Stimulated activated CD8-positive, alpha-beta memory T cell treated with anti-CD3 and anti-CD28 coated beads, Interleukin-12 subunit alpha, Interleukin-12 subunit beta, amount 100 ng/mL, for 1 hour (primary cell): ENCODE data around the gene PLEKHG5.
"Not testable (repeated sequence)": the region's sequence is repeated elsewhere in the genome, so short reads cannot be mapped to it uniquely, and the experiment has no call there.

Source experiments
- DNase-seq: peaks from one replicate; pipeline ENCODE4 v3.0.0-alpha.2; 2020; ENCODE audit warnings: low read depth

PLEKHG5 gene

DNA sequence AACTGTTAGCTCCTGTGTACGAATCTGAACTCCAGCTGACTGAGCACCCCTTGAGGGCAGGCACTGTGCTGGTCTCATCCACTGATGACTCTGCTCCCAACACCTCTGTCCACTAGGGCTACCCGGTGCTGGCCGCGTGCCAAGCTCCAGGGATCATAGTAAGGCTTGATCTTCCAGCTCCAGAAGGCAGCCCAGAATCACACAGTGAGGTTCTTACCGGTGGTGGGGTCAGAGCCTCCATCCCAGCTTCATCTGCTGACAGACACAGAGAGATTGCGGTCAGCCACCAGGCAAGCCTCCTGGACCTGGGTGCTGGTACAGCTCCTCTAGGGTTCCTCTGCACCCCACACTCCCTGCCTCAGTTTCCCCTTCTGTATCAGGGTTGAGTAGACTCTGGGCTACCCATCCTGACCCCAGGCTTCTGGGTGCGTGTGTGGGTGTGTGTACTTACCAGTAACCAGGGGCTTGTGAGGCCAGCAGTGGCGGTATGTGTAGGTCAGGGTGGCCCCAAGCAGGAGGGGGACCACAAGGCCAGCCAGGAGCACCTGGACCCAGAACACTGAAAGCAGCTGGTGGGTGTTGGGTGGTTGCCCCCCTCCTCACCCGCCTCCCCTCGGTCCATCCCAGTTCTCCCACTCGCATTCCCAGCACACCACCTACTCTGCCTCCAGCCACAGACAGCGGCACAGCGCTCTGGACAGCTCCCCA, 28.9 kb downstream of the PLEKHG5 start:
- no peak for DNase-seq

DNA sequence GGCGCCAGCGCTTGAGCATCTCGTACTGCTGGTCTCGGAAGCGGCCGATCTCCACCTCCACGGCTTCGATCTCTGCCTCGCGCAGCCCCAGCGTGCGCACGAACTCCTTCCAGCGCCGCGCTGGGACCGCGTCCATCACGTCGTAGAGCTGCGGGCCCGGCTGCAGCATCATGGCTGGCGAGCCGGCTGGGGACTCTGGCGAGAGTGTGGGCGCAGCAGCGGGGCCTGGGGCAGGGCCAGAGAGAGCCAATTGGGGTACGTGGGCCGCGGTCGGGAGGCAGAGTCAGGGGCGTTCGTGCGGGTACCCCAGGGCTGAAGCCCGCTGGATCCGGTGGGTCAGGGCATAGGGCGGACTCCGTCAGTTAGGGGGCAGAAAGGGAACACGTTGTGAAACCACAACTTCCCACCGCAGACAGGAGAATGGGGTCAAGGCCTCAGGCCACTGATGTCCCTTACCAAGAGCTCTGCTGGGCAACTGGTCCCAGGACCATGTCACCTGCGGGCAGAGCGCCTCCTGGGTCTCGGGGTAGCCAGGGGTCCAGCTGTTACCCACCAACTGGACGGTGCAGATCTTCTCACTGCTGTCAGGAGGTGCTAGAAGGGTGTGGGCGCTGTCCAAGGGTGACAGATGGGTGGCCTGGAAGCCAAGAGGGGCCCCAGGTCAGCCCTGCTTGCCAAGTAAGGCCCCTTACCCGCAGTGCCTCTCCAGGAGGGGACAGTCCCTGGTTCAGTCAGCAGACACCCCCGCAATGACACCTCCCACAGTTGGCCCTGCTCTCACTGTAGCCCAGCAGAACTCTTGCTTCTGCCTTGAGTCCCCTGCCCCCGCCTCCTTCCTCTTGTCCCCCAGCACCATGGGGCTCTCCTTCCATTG, 29.7 kb downstream of the PLEKHG5 start:
- no peak for DNase-seq

DNA sequence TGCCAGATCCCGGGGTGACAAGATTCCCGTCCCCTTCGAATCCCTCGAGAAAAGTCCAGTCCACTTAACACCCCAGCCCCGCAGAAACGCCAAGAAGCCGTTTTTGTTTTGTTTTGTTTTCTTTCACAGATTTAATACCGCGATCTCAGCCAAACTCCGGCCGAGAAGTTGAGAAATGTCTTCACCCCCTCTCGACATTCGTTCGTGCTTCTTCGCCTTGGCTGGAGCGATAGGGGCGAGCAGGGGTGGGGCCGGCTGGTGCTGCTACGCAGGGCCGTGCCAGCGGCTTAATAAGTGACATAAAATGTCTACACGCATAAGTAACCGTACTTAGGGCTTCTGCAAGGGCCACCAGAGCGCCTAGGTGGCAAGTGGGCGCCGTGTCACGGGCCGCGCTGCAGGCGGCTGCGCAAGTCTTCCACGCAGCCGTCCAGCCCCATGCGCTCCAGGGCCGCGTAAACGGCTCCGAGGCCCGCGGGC, 30.4 kb downstream of the PLEKHG5 start:
- DNase-seq: no peak

- DNase-seq: peak; percentile 73
Observed at GRCh38 chr1:6460301-6461050, 31.0 kb downstream of the PLEKHG5 start.

GRCh38 chr1:6459850-6460265, 31.6 kb downstream of the PLEKHG5 start:
- DNase-seq: peak; percentile 32

DNA sequence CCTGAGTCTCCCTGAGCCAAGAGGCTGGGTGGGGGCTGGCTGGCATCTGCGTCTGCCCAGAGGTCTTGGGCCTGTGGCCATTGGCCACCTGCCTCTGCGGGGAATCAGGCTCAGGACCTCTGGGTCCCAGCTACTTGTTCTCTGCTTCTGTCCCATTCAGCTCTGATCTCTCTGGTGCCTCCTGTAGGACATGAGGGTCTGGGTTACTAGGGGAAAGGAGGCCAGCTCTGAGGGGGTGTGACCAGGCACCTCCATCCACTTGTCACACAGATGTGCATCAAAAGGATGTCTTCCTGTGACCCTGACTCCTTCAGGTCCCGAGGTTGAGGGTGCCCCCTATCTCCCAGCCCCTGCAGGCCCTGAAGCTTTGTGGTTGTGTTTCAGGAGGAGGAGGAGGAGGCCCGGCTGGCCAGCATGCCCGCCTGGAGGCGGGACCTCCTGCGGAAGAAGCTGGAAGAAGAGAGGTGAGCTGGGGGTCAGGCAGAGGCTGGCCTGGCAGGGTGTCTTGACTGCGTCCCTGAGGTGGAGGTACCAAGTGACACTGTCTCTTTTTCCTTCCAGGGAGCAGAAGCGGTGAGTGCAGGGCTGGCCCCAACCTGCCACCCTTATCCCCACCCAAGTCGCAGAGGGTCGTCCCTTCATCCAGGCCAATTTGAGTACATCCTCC, 34.5 kb downstream of the PLEKHG5 start:
- no peak for DNase-seq

- not testable (repeated sequence) for DNase-seq
Observed at GRCh38 chr1:6455752-6456520, 35.5 kb downstream of the PLEKHG5 start.

- no peak for DNase-seq
Observed at GRCh38 chr1:6454856-6455751, 36.4 kb downstream of the PLEKHG5 start.

DNA sequence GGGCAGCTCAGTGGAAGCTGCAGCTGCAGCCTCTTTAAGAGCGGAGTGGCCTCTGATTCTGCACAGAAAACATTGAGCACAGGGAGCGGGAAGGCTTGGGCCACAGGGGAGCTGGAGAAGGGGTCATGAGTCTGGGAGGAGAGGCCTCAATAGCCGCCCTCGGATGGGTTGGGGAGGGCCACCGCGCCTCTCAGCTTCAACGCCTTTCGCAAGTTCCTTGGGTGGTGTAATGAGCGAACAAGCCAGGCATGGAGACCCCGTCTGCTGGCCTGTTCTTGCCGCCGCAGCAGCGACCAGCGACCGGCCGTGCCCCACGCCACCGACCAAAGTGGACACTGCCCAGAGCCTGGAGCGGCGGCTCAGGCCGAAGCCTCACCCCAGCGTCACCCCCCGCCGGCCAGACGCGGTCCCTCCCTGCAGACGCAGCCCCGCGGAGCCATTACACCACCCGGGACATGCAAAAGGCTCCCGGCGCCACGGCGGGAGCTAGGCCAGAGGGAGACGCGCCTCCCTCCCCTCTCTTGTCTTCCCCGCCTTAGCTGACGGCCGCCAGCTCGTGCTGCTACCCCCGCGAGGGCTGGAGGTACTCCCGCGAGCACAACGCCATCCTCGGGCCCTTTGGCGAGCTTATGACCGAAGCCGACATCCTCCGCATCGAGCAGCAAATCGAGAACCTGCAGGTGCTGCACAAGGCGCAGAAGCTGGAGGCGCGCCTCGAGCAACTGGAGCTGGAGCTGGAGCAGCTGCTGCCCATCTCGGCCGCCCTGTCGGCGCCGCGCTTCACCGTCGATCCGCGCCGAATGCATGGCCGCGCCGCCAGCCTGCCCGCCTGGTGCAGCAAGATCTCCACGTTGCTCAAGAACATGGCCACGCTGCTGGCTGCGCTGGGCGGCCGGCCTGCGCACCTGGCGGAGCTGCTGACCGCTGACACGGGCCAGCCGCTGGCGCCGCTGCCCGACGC, 37.3 kb downstream of the PLEKHG5 start:
- not testable (repeated sequence) for DNase-seq

GRCh38 chr1:6450943-6451373, 40.5 kb downstream of the PLEKHG5 start:
- no peak for DNase-seq

- not testable (repeated sequence) for DNase-seq
Observed at GRCh38 chr1:6450486-6450885, 41.0 kb downstream of the PLEKHG5 start.

DNA sequence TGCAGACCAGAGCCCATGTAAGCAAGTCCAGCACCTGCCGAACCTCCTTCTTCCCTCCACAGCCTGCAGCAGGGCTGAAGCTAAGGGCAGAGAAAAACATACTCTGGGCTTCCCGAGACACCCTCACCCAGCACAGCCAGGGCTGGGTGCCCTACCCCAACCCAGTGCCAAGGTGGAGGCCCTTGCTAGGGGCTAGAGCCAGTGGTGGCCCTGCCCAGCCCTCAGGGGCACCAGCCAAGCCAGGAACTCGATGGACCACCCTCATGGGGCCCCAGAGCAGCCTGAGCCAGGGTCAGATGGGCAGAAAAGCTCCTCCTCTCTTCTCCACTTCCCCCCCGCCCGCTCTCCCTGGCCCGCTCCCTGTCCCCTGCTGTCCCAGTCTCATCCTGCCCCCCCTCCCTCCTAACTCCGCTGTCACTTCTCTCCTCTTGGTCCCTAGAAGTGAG, 41.4 kb downstream of the PLEKHG5 start:
- no peak for DNase-seq

DNA sequence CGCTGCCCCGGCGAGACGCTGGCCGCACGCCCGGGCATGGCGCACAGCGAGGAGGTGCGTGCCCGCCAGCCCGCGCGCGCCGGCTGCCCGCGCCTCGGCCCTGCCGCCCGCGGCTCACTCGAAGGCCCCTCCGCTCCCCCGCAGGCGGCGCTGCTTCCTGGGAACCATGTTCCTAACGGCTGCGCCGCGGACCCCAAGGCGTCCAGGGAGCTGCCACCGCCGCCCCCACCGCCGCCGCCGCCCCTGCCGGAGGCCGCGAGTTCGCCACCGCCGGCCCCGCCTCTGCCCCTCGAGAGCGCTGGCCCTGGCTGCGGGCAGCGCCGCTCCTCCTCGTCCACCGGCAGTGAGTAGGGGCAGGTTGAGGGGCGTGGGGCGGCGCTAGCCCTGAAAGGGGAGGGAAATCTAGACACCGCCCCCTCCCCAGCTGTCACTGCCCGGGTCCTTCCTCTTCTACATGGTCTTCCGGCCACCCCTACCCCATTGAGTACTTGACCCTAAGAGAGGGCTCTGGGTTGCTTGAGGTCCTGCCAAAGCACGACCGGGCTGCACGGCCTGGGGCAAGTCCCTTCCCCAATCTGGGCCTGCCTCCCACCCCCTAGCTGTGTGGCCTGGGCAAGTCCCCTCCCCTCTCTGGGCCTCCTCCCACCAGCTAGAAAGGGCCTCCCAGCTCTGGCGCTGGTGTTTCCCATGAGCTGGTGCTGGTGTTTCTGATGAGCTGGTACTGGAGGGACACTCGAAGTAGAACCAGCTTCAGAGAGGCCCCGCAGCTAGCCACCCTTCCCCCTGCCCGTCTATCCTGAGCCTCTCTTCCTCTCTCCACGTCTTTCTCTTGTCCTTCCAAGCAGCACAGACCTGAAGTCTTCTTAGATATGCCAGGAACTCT, 42.5 kb downstream of the PLEKHG5 start:
- no peak for DNase-seq

DNA sequence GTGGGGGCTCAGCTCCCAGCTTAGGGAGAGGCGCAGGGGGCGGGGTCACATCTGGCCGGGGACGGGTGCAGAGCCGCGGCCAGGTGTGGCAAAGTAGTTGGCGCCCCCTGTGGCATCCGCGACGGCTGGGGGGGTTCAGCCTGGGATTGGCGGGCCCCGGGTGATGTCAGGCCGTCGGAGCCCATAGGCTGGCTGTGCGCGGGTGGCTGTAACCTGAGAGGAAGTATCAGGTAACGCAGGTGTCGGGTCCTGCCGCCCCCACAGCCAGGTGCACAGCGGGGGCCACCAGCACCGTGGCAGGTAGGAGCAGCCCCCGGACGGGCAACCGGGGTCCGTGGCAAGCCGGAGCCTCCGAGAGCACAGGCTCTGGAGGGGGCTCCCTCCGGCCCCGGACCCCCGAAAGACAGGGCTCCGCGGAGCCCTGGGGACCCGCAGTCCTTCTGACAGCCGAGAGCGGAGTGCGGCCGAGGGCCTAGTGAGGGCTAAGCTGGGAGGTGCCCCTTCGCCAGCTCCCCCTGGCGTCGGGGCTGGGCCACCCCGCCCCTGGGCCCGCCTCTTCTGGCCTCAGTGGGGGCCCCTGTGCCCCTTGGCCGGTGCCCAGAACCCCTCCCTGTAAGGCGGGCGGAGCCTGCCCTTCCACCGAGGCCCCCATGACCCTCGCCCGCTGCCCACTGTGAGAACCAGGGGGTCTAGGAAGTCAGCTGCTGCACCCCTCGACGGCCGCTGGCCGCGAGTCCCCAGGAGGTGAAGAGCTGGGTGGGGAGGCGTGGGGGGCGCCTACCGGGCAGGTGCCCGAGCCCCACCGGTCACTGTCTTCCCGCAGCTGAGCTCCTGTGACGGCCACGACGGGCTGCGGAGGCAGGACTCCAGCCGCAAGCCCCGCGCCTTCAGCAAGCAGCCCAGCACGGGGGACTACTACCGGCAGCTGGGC, 43.4 kb downstream of the PLEKHG5 start:
- DNase-seq: no peak

DNA sequence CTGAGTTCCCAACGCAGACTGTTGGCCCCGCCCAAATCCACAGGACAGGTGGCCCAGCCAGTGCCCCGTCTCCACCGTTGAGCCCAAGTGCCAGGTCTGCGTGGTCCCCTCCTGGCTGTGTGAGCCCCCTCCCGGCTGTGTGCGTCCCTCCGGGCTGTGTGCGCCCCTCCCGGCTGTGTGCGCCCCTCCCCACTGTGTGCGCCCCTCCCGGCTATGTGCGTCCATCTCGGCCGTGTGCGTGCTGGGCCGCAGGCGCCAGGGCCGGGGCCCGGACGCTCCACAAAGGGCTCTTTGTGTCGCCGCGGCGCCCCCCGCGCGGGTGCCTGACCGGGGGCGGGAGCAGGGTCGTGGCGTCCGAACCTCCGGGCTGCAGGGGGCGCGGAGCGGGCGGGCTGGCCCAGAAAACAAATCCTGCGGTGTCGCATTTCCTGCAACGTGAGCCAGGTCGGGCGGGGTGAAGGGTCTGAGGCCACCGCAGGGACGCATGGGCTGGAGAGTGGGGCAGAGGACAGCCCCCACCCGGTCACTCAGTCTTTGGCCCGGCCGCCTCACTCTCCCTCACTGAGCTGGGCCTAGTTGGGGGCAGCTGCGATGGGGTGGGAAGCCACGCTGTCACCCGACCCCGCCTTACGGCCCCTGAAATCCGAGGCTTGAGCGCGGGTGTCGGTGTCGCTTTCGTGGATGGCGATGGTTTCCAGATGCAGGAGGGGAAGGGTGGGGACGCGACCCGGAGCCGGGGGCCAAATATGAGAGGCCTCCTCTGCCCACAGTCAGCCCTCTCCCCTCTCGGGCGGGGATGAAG, 44.2 kb downstream of the PLEKHG5 start:
- DNase-seq: no peak

GRCh38 chr1:6446665-6447015, 44.8 kb downstream of the PLEKHG5 start:
- DNase-seq: no peak
